RWPE2 (cell line): Measurements from ENCODE around the gene TMEM229B.

Source experiments
- ATAC-seq: fragments of 200-7000 bp; cut with Tn5 transposase; 3 replicates; pipeline ENCODE4 v1.9.1; 2021; ENCODE audit warnings: low read depth
- DNase-seq: peaks from one replicate; pipeline ENCODE4 v3.0.0-alpha.2; 2020; ENCODE audit warnings: low spot score
- H3K27ac ChIP-seq: fragments of 450-650 bp; 2 replicates; pipeline ENCODE4 v1.5.1; 2017; ENCODE audit warnings: mild to moderate bottlenecking; ENCODE audit not compliant: poor library complexity, severe bottlenecking
- H3K27me3 ChIP-seq: fragments of 250-450 bp; sonication (Bioruptor Pico); 2 replicates; pipeline ENCODE4 v1.5.1; 2021; ENCODE audit warnings: mild to moderate bottlenecking, moderate library complexity; ENCODE audit not compliant: insufficient read depth, poor library complexity, severe bottlenecking
- H3K36me3 ChIP-seq: fragments of 250-450 bp; sonication (Bioruptor Pico); 2 replicates; pipeline ENCODE4 v1.5.1; 2020; ENCODE audit warnings: low read depth, mild to moderate bottlenecking, moderate library complexity
- H3K4me1 ChIP-seq: fragments of 250-450 bp; sonication (Bioruptor Pico); 2 replicates; pipeline ENCODE4 v1.5.1; 2021; ENCODE audit warnings: mild to moderate bottlenecking, moderate library complexity; ENCODE audit not compliant: insufficient read depth, poor library complexity, severe bottlenecking
- H3K4me3 ChIP-seq: fragments of 250-450 bp; sonication (Bioruptor Pico); 2 replicates; pipeline ENCODE4 v1.5.1; 2021; ENCODE audit warnings: mild to moderate bottlenecking, moderate library complexity; ENCODE audit not compliant: severe bottlenecking
- H3K9me3 ChIP-seq: fragments of 250-450 bp; sonication (Bioruptor Pico); 2 replicates; pipeline ENCODE4 v1.5.1; 2021; ENCODE audit warnings: mild to moderate bottlenecking, moderate library complexity; ENCODE audit not compliant: severe bottlenecking
- TF ChIP-seq, protein P1 (sequence below): fragments of 450-650 bp; IDR thresholded peaks from one replicate; pipeline ENCODE4 v1.5.1; 2017; ENCODE audit warnings: mild to moderate bottlenecking, moderate library complexity; ENCODE audit not compliant: poor library complexity, severe bottlenecking

TMEM229B gene

DNA sequence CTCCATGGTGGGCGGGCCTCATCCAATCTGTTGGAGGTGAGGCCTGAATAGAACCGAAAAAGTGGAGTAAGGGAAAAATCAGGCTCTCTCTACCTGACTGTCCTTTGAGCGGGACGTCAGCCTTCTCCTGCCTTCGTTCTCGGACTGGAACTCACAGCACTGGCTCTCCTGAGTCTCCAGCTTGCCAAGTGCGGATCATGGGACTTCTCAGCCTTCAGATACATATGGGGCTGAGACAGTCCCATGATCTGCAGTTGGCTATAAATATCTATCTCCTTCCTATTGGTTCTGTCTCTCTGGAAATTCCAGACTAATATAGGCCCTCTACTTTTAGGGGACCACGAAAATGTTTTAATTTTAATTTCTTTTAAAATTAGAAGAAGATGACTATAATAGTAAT, 46.8 kb downstream of the TMEM229B start:
- TF ChIP-seq, protein P1, sequence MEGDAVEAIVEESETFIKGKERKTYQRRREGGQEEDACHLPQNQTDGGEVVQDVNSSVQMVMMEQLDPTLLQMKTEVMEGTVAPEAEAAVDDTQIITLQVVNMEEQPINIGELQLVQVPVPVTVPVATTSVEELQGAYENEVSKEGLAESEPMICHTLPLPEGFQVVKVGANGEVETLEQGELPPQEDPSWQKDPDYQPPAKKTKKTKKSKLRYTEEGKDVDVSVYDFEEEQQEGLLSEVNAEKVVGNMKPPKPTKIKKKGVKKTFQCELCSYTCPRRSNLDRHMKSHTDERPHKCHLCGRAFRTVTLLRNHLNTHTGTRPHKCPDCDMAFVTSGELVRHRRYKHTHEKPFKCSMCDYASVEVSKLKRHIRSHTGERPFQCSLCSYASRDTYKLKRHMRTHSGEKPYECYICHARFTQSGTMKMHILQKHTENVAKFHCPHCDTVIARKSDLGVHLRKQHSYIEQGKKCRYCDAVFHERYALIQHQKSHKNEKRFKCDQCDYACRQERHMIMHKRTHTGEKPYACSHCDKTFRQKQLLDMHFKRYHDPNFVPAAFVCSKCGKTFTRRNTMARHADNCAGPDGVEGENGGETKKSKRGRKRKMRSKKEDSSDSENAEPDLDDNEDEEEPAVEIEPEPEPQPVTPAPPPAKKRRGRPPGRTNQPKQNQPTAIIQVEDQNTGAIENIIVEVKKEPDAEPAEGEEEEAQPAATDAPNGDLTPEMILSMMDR = no peak
- H3K4me1 ChIP-seq = peaks cover 18% of the 10 kb centered on the region
- no peak overlapping the region for H3K27ac ChIP-seq
- no peak for ATAC-seq
- H3K4me3 ChIP-seq = no peak overlapping the region
- H3K27me3 ChIP-seq = no peaks in the 10 kb centered on the region
- H3K9me3 ChIP-seq = no peaks in the 10 kb centered on the region
- no peak for DNase-seq
- H3K36me3 ChIP-seq = no peaks in the 10 kb centered on the region

DNA sequence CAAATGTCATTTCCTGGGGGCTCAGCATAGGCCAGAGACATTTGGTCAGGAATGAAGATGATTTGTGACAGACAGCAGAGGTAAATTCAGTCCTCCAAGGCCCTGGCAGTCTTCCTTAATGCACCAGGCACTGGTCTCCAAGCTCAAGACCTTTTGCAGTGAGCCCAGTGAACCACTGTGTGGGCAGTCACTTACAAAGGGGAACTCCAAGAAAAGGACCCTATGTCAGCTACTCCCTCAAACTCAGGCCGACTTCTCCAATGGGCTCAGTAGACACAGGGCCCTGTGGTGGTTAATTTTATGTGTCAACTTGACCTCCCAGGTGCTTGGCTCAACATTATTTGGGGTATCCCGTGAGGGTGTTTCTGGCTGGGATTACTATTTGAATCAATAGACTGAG, 47.3 kb downstream of the TMEM229B start:
- TF ChIP-seq, protein P1 = no peak
- DNase-seq = no peak
- peaks cover 18% of the 10 kb centered on the region for H3K4me1 ChIP-seq

DNA sequence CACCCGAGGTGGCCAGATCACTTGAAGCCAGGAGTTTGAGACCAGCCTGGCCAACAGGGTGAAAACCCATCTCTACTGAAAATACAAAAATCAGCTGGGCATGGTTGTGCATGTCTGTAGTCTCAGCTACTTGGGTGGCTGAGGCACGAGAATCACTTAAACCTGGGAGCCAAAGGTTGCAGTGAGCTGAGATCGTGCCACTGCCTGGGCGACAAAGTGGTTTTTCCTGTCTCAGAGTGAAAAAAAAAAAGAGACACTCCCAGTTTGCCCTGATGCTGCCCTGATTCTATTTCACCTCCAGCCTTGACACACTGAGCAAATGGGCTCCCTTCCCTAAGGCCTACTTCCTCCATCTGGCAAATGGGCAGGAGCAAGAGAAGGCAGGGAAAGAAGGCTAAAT, 48.0 kb downstream of the TMEM229B start:
- ATAC-seq (no peak), DNase-seq (no peak)
- Histone ChIP-seq H3K9me3 (no peaks in the 10 kb centered on the region), H3K4me3 (no peak overlapping the region), H3K27me3 (no peaks in the 10 kb centered on the region), H3K4me1 (peaks cover 18% of the 10 kb centered on the region), H3K36me3 (no peaks in the 10 kb centered on the region), H3K27ac (no peak overlapping the region)
- TF ChIP-seq, protein P1 = no peak

More for the DNA sequence above, 47.3 kb downstream of the TMEM229B start:
- Histone ChIP-seq H3K36me3 (no peaks in the 10 kb centered on the region), H3K27ac (no peak overlapping the region), H3K27me3 (no peaks in the 10 kb centered on the region), H3K9me3 (no peaks in the 10 kb centered on the region), H3K4me3 (no peak overlapping the region)
- ATAC-seq = no peak

DNA sequence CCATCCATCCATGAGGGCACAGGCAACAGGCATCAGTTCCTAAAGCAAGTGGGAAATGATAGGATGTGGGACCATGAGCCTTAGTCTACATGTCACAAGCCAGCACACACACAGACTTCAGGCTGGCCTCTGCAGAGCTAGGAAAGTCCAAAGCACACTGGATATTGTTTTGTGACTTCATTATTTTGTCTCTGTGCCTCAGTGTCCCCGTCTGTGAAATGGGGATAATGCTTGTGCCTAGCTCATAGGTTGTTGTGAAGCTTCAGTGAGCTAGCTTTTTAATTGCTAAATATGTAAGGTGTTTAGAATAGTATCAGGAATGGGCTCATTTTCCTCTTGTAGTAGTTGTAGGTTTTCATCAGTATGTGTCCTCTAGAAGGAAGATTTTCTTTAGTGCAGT, 49.6 kb downstream of the TMEM229B start:
- no peaks in the 10 kb centered on the region for H3K36me3 ChIP-seq
- DNase-seq = no peak
- peaks cover 5% of the 10 kb centered on the region for H3K4me1 ChIP-seq
- no peak for ATAC-seq
- H3K4me3 ChIP-seq = no peak overlapping the region
- no peaks in the 10 kb centered on the region for H3K27me3 ChIP-seq
- TF ChIP-seq, protein P1 = no peak
- no peaks in the 10 kb centered on the region for H3K9me3 ChIP-seq
- H3K27ac ChIP-seq = no peak overlapping the region

DNA sequence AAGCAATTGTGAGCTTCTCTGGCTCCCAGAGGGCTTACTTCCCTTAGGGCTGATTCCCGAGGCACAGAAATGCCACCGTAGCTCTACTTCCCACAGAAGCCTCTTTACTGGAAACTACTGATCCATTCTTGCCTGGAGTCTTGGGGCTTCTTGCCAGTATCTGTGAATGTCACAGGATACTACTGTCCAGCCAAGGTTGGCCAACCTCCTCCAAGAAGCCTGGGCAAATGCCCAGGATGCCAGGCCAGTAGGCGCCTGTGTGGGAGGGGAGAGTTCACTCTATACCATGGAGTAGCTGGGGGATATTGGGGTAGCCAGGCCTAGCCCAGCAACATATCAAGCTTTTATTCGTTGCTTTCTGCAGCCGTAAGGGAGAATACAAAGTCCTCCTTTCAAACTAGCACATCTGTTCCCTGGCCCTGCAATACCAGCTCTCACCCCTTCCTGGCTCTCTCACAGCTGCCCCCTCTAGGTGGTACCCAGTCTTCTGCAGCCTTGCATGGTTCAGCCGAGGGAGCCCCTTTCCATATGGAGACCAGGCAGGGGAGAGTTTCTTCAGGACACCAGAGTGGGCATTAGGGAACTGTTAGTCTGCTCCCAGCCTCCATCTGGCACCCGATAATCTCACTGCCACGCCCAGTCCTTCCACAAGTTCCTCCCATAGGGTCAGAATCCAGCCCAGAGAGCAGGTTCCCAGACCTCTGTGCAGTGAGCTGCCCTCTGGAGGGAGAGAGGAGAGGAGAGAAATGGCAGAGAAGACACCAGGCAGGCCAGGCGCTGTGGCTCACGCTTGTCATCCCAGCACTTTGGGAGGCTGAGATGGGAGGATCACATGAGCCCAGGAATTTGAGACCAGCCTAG, 52.3 kb downstream of the TMEM229B start:
- Histone ChIP-seq H3K4me1 (no peaks in the 10 kb centered on the region), H3K27ac (no peak overlapping the region), H3K36me3 (no peaks in the 10 kb centered on the region), H3K9me3 (no peaks in the 10 kb centered on the region), H3K4me3 (no peak overlapping the region), H3K27me3 (no peaks in the 10 kb centered on the region)
- DNase-seq = no peak
- ATAC-seq = no peak
- TF ChIP-seq, protein P1 = no peak
